WERI-Rb-1 (cell line): ENCODE data around the gene PTK6.
A peak's percentile ranks its signal among the peaks of the same experiment; 100 is the strongest.

ENCODE experiments used
- DNase-seq: peaks from one replicate; pipeline ENCODE4 v3.0.0-alpha.2; 2020
- H3K27ac ChIP-seq: fragments of 250-450 bp; sonication (Bioruptor Pico); 2 replicates; pipeline ENCODE4 v1.5.1; 2020; ENCODE audit warnings: mild to moderate bottlenecking, moderate library complexity
- H3K27me3 ChIP-seq: fragments of 250-450 bp; sonication (Bioruptor Pico); 2 replicates; pipeline ENCODE4 v1.5.1; 2021; ENCODE audit warnings: mild to moderate bottlenecking, low read depth, moderate library complexity; ENCODE audit not compliant: insufficient read depth, severe bottlenecking
- H3K36me3 ChIP-seq: fragments of 250-450 bp; sonication (Bioruptor Pico); 2 replicates; pipeline ENCODE4 v1.5.1; 2020; ENCODE audit warnings: mild to moderate bottlenecking, moderate library complexity
- H3K4me3 ChIP-seq: 2 replicates; pipeline ENCODE4 v1.5.1; 2011; ENCODE audit warnings: low read depth, mild to moderate bottlenecking, control low read depth, low read length
- H3K9me3 ChIP-seq: fragments of 250-450 bp; sonication (Bioruptor Pico); 2 replicates; pipeline ENCODE4 v1.5.1; 2021; ENCODE audit warnings: mild to moderate bottlenecking, moderate library complexity; ENCODE audit not compliant: severe bottlenecking
- TF ChIP-seq, protein P1 (sequence below): IDR thresholded peaks from 2 replicates; pipeline ENCODE4 v1.5.1; 2011; ENCODE audit warnings: low read depth, mild to moderate bottlenecking, control low read depth, inconsistent platforms, low read length

PTK6 gene

DNA sequence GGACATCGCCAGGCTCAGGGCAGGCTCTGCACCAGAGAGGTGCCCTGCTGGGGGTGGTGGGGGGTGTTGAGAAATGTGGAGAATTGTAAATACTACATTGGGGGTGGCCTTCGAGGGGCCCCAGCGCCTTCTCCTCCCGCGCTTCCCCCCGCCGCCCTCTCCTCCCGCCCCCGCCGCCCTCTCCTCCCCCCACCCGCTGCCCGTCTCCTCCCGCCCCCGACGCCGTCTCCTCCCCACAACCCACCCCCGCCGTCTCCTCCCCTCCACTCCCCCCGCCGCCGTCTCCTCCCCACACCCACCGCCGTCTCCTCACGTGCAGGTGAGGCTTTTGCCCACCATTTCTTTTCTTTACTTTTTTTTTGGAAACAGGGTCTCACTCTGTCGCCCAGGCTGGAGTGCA is 11.8 kb upstream of the PTK6 start:
- Histone ChIP-seq H3K4me3 (no peak overlapping the region), H3K27ac (no peak overlapping the region), H3K36me3 (no peaks in the 10 kb centered on the region), H3K27me3 (no peaks in the 10 kb centered on the region), H3K9me3 (no peaks in the 10 kb centered on the region)
- TF ChIP-seq, protein P1, sequence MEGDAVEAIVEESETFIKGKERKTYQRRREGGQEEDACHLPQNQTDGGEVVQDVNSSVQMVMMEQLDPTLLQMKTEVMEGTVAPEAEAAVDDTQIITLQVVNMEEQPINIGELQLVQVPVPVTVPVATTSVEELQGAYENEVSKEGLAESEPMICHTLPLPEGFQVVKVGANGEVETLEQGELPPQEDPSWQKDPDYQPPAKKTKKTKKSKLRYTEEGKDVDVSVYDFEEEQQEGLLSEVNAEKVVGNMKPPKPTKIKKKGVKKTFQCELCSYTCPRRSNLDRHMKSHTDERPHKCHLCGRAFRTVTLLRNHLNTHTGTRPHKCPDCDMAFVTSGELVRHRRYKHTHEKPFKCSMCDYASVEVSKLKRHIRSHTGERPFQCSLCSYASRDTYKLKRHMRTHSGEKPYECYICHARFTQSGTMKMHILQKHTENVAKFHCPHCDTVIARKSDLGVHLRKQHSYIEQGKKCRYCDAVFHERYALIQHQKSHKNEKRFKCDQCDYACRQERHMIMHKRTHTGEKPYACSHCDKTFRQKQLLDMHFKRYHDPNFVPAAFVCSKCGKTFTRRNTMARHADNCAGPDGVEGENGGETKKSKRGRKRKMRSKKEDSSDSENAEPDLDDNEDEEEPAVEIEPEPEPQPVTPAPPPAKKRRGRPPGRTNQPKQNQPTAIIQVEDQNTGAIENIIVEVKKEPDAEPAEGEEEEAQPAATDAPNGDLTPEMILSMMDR = no peak
- no peak for DNase-seq

DNA sequence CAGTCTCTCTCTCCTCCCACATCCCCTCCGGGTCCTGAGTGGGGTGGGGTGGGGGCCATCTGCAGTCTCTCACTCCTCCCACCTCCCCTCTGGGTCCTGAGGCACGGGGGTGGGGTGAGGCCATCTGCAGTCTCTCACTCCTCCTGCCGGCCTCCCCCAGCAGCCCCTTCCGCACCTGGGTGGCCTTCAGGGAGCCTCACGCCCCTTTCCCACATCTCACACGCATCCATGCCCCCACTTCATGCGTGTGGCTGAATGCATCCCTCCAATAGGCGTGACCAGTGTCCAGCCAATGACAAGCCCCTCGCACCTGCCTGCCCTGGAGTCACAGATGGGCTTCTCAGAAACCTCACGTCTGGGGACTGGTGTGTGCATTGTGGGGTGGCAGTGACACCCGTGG is 11.4 kb upstream of the PTK6 start:
- Histone ChIP-seq H3K4me3 (no peak overlapping the region), H3K27me3 (no peaks in the 10 kb centered on the region), H3K9me3 (no peaks in the 10 kb centered on the region), H3K36me3 (no peaks in the 10 kb centered on the region), H3K27ac (no peak overlapping the region)
- TF ChIP-seq, protein P1 = no peak
- DNase-seq = peak; percentile 24

GRCh38 chr20:63547725-63548480 is 10.7 kb upstream of the PTK6 start, which contains the start of gene SRMS:
TSS of gene SRMS (minus strand) at chr20:63547749. CDS start at chr20:63547463, 286 bp downstream.
- peak; percentile 24 for DNase-seq
- Histone ChIP-seq H3K9me3 (no peaks in the 10 kb centered on the region), H3K27me3 (no peaks in the 10 kb centered on the region), H3K27ac (no peak within 1 kb of the TSS; the same call in 1 of the 2 replicates), H3K36me3 (no peaks in the 10 kb centered on the region), H3K4me3 (no peak within 1 kb of the TSS)
- TF ChIP-seq, protein P1 = no peak

DNA sequence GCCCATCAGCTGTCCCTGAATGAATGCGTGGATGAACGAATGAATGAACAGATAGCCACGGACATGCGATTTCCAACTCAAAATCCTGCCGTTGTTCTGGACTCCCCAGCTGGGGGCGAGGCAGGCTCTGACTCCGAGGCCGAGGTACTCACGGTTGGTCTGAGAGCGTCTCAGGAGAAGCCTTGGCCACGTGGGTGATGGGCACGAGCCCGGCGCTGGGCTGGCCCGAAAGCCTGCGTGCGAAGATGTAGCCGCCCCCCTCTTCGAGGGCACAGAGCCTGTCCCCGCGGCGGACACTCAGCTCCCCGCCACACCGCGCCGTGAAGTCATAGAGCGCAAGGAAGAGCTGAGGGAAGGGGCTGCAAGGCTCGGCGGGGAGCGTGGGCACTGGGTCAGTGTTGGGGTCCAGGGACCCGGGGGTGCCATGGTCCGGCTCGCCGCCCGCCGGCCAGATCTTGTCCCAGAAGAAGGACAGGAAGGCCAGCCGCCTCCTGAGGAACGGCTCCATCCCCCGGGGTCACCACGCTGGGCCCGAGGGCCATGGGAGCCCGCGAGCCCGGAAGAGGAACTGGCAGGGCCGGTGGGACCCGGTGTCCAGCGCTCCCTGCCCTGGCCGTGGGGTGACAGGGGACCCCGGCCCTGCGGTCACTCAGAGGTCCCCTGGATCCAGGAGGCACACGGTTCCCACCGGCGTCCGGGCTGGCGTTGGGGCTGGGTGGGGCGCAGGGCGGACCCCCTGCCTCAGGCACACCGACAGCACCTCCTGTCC is 10.0 kb upstream of the PTK6 start:
- Histone ChIP-seq H3K27me3 (no peaks in the 10 kb centered on the region), H3K9me3 (no peaks in the 10 kb centered on the region), H3K36me3 (no peaks in the 10 kb centered on the region), H3K4me3 (no peak overlapping the region), H3K27ac (no peak overlapping the region; the same call in 1 of the 2 replicates)
- TF ChIP-seq, protein P1 = no peak
- DNase-seq = no peak

DNA sequence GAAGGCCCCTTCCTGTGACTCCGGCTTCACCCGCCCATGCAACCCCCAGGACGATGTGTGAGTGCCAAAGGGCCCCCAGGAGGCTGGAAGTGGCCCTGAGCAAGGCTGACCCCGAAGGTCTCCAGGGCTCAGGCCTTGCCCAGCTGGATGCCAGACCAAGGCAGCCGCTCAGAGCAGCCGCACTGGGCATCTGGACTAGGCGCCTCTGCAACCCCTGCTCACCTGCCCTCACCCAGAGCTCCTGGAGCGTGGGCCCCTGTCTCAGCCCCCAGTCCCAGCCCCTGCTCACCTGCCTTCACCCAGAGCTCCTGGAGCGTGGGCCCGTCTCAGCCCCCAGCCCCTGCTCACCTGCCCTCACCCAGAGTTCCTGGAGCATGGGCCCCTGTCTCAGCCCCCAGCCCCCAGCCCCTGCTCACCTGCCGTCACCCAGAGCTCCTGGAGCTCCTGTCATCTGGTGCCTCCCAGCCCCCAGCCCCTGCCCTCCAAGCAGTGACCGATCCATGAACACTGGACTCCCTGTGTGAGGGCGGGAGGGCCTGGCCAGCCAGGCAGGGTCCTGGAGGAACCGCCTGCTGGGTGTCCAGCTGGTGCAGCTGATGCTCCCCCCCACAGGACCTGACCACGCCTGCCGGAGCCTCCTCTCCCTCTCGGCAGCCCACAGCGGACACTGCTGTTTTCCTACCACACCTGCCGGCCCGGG is 9.2 kb upstream of the PTK6 start:
- Histone ChIP-seq H3K36me3 (no peaks in the 10 kb centered on the region), H3K27ac (peak overlapping the region; percentile 29; the same call in 1 of the 2 replicates)
- TF ChIP-seq, protein P1 = no peak

More for the DNA sequence above, 9.2 kb upstream of the PTK6 start:
- peak; percentile 74 for DNase-seq
- Histone ChIP-seq H3K4me3 (no peak overlapping the region), H3K9me3 (no peaks in the 10 kb centered on the region), H3K27me3 (no peaks in the 10 kb centered on the region)
